ENCODE data around the gene NRL. TPM values are rescaled to one million over a fixed set of nuclear protein-coding genes. Genes with fewer than 3 reads are reported as not detected.
A peak's percentile ranks its signal among the peaks of the same experiment; 100 is the strongest.

The NRL gene
- total and polyA plus RNA-seq, 9 of the 15 experiments (the other 6 are each of a cell fraction or from before 2014, with no cell fraction given): 0.07 to 2.7 (median 1.4) TPM; not detected in 1

GRCh38 chr14:24114532-24115421 is at the start of gene NRL, which contains the start of gene DCAF11 (continued):
- TF ChIP-seq ZBTB40 (IDR thresholded peaks at IDR 0.05): no peak
- TF ChIP-seq ZBTB40 (CRISPR knock-in tag; IDR thresholded peaks at IDR 0.05): no peak
- TF ChIP-seq CLOCK (CRISPR knock-in tag; IDR thresholded peaks at IDR 0.05; ENCODE audit: borderline replicate concordance): no peak
- TF ChIP-seq ZNF408 (CRISPR knock-in tag; IDR thresholded peaks at IDR 0.05; ENCODE audit: low read depth): no peak
- TF ChIP-seq MBD2 (IDR thresholded peaks at IDR 0.05; ENCODE audit: borderline replicate concordance, low read depth): peak; percentile 96
- TF ChIP-seq, protein P1, sequence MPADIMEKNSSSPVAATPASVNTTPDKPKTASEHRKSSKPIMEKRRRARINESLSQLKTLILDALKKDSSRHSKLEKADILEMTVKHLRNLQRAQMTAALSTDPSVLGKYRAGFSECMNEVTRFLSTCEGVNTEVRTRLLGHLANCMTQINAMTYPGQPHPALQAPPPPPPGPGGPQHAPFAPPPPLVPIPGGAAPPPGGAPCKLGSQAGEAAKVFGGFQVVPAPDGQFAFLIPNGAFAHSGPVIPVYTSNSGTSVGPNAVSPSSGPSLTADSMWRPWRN (IDR thresholded peaks at IDR 0.05; ENCODE audit: low read depth): peak; percentile 5; the same call in 1 of the 2 replicates
- peak; percentile 34; the same call in 1 of the 2 replicates for TF ChIP-seq ATF3 (IDR thresholded peaks at IDR 0.05)
- no peak for TF ChIP-seq ATF3 (CRISPR knock-in tag; conservative IDR thresholded peaks at IDR 0.05)
- no peak for TF ChIP-seq TCF3 (CRISPR knock-in tag; IDR thresholded peaks at IDR 0.05)
